ENCODE data around the gene GBP2. TPM values are rescaled to one million over a fixed set of nuclear protein-coding genes. Genes with fewer than 3 reads are reported as not detected.

GBP2 gene, protein sequence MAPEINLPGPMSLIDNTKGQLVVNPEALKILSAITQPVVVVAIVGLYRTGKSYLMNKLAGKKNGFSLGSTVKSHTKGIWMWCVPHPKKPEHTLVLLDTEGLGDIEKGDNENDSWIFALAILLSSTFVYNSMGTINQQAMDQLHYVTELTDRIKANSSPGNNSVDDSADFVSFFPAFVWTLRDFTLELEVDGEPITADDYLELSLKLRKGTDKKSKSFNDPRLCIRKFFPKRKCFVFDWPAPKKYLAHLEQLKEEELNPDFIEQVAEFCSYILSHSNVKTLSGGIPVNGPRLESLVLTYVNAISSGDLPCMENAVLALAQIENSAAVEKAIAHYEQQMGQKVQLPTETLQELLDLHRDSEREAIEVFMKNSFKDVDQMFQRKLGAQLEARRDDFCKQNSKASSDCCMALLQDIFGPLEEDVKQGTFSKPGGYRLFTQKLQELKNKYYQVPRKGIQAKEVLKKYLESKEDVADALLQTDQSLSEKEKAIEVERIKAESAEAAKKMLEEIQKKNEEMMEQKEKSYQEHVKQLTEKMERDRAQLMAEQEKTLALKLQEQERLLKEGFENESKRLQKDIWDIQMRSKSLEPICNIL
- 9.5 TPM for total RNA-seq
- long read RNA-seq, transcript GBP2-201 (11 exons, 2,220 nt), result major isoform, 14 of 17 reads
- long read RNA-seq, partial matches to known transcripts, result 2 of 17 reads
- long read RNA-seq, other reads (novel, unspliced or antisense), result 1 of 17 reads

DNA sequence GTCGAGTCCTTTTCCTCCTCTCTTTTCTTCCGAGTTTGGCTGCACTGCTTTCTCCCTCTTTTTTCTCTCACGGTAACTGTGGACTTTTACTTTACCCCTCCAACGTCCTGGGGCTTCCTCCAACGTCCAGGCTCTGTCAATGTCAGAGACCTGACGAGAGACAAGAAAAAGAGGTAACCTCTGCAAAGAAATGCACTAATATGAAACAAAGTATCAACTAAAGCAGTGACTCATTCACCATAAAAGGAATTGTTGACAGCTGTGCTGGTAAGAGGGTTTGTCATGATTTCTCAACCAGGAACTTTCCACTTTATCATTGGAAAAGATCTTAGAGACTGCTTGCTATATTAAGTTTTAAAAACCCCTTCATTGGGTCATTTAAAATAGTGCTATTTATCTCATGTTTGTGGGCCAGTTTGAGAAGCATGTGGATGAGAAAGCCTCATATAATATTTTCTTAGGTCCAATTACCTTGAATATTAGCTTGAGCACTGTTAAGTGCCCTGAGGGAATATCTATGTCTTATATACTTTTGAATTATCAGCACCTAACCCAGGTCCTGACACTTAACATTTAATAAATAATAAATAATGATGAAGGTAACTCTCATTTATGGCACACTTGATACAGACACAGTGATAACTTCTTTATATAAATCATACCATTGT, at the start of gene GBP2:
Gene GBP2 (minus strand): TSS at position 202 of the 668 bp plus-strand sequence. CDS start 4,148 bp downstream, outside the sequence.
- intact Hi-C loops (cut with DNase I), result no loop called here

DNA sequence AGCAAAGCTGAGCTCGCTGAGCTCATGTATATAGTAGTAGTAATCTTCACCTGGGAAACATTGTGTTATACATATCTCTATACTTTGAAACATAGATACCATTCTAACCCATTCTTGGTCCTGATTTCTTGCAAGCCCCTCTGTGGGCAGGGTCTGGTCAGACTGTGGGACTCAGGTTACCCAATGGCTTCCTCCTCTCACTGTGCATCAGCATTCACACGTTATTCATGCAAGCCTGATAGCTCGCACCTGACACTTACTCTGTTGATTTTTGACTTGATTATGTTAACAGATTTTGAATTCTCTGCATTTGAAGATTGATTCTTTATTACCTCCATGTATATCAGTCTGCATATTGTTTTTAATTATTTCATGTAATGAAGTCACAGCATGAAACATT, 48.6 kb upstream of the GBP2 start:
- DNase-seq (ENCODE audit: low spot score), result no peak
- intact Hi-C loops (cut with DNase I), result no loop called here

More for the DNA sequence above, at the start of gene GBP2:
- DNase-seq (ENCODE audit: low spot score), result no peak

DNA sequence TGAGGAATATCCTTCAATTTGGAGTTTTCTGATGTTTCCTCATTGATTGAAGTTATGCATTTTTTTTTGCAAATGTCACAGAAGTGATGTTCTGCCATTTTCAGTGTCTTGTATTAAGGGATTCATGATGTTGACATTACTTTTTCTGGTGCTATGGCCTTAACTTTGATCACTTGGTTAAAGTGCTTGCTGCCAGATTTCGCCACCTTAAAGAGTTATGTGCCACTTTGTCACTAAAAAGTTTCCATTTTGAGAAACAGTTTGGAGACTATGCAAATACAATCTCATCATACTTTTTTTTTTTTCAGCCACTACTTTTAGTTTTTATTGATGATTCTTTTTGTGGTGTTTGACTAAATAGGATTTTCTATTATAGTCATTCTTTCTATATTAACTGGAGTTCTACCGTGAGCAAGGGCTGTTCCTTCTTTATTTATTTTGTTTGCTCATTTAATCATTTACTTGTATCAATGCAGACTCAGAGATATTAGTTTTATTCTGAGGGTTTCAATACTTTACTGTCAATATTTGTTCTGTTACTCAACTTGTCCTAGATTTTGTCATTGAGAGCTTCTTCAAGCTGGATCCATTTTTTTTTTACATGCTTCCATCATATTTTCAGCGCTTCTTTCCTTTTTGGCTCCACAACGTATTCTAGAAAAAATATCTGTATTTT, 46.7 kb upstream of the GBP2 start:
- intact Hi-C loops (cut with DNase I), result no loop called here

DNA sequence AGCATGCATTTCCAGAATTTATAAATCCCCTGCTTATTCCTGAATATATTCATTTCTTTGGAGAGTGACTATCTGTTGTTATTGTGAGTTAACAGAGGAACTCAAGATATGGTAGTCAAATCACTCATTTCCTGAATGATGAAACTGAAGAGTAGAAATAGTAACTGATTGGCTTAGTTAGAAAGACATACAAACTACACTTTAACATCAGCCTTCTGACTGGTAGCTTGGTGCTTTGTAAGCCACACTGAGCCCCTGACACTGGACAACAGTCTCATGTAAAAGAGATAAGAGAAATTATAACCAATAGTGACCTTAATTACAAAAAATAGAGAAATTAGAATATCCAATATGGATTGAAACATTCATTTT, 45.1 kb upstream of the GBP2 start:
- intact Hi-C loops (cut with DNase I), result no loop called here
- no peak for DNase-seq (ENCODE audit: low spot score)

More for the DNA sequence above, 46.7 kb upstream of the GBP2 start:
- DNase-seq (ENCODE audit: low spot score), result no peak

DNA sequence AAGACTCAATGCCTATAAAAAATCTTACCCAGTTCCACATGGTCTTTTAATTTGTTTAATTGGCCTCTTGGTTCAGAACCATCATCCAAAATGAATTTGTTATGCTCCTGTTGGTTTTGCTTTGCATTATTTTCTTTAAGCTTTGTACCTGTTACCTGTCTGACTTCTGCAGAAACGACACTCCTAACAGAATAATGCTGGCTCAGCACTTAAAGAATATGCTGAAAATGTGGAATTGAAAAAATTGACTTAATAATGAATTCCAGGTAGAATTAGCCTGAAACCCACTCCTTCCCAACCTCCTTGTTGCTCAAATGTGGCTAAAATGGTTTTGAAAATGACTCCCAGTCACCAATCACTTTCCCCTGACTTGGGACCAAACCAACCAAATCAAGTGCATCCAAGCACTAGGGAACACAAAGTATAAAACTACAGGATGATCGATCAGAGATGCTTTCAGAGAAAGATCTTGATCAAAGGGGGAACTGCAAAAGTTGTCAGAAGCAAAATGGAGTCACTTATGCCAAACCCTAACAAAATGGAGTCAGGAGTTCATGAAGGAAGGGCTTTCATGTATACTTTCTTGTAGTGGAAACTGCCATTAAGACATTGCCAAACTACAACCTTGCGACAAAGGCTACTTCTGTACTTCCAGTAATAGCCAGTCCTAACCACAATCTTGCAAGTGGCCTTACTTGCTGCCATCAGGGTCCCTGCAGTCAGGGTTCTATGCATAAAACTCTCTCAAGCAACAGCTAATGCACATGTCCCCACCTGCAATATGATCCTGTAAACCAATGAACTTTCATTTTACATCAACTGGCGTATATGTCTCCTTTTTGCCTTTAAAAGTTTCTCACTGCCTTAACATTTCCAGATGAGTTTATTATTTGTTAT, 44.5 kb upstream of the GBP2 start:
- intact Hi-C loops (cut with DNase I), result no loop called here
- DNase-seq (ENCODE audit: low spot score), result no peak

DNA sequence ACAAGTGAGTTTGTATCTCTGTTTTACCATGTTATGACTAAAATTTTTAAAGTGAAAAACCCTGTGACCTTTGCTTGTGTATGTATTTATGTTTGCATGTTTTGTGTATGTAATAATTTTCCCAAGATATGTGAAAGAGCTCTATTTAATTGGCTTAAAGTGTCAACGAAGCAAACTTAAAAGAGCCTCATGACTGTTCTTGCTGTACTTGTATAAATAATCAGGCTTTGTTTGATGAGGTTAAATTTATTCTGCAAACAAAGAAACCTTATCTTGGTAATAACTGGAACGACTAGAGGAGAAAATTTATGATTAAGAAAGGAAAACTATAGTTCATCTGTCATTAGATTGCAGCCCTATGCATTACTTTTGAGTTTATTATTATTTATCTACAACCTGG, 43.3 kb upstream of the GBP2 start:
- intact Hi-C loops (cut with DNase I), result no loop called here
- no peak for DNase-seq (ENCODE audit: low spot score)

DNA sequence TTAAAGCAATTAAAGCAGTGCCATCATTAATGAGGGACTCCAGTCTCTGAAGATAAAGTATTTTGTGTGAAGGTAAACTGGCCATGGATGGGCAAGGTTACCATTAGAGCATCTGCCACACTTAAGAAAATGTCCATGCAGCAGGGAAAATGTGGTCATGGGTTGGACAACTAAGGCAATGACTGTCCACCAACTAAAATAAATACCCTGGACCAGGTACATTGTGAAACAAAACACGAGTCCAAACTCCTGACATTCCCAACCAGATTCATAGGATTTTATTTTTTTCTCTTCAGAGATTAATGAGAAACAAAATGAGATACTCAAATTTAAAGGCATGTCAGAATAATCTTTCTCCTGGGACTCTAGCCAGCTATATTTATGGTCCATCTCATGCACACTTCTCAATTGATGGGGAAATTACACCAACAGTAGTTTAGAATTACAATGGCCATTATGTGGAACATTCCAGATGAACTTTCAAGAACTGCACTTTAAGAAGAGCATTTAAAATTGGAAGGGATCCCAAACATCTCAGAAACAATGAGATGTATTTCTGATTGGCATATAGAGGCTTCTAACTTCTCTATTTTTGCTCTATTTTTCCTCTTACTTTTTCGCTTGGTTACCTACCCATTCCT, 41.8 kb upstream of the GBP2 start:
- DNase-seq (ENCODE audit: low spot score), result no peak
- intact Hi-C loops (cut with DNase I), result no loop called here

DNA sequence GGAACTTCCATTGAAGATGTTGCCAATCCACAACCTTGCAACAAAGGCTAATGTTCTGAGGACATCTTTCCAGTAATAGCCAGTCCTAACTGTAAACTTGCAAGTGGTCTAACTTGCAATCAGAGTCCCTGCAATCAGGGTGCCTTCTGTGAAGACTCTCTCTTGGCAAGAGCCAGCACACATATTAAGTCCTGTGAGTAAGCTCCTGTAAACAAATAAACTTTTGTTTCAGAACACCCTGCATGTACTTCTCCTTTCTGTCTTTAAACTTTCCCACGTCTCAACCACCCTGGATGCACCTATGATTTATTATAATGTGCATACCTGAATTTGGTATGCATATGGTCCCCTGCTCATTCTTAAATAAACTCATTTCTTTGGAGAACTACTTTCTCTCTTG, 40.8 kb upstream of the GBP2 start:
- no peak for DNase-seq (ENCODE audit: low spot score)
- intact Hi-C loops (cut with DNase I), result no loop called here

DNA sequence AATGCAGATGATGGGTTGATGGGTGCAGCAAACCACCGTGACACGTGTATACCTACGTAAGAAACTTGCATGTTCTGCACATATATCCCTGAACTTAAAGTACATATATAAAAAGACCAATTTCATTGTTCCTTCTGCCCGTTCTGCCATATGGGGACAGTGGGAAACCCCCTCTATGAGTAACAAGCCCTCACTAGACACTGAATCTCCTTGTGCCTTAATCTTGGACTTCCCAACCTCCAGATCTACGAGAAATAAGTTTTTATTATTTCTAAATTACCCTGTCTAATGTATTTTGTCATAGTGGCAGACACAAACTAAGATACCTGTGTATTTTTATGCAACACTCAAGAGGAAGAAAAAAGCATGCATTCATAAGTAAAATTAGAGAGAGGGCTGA, 39.9 kb upstream of the GBP2 start:
- intact Hi-C loops (cut with DNase I), result no loop called here
- DNase-seq (ENCODE audit: low spot score), result no peak

DNA sequence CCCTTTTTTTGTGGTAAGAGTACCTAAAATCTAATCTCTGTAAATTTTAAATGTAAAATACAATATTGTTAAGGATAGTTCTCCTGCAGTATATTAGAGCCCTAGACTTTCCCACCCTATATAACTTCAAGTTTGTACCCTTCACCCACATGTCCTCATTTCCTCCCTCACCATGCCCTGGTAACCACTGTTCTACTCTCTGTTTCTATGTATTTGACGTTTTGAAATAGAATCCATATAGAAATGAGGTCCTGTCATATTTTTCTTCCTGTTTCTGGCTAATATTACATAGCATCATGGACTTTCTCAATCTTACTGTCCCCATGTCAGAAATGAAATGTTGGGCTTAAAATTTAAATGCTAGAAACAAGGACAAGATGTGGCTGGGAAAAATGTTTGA, 25.1 kb upstream of the GBP2 start:
- intact Hi-C loops (cut with DNase I), result no loop called here
- no peak for DNase-seq (ENCODE audit: low spot score)

DNA sequence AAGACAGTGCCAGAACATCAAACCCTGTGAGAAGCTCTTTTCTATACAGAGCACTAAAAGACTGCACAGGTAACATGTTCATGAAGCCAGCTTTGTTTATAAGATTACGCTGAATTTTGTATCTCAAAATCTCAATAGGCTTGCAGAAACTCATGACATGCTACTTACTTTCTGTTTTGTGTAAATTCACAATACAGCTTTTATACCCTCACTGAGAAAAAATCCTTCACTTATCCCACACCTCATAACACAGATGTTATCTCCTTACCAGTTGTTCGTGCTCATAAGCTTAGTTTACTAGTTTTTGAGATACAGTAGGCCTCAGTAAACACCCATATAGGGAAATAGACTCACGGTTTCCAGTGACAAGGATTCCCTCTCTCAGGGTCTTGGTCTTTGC, 24.1 kb upstream of the GBP2 start:
- intact Hi-C loops (cut with DNase I), result no loop called here
- no peak for DNase-seq (ENCODE audit: low spot score)

DNA sequence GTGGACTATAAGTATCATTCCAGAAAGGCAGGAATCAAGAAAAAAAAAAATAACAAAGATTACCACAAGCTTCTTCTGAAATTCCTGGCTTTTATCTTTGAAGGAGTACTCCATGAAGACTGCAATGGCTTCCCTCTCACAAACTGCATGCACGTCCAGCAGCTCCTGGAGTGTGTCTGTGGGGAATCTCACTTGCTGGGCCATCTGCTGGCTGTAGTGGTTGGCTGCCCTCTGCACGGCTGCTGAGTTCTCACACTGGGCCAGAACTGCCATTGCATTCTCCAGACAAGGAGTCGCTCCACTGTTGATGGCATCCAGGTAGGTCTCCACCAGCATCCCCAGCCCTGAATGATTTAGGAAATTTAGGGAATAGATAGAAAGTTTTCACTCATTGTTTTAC, 23.3 kb upstream of the GBP2 start:
- intact Hi-C loops (cut with DNase I), result no loop called here
- DNase-seq (ENCODE audit: low spot score), result no peak

DNA sequence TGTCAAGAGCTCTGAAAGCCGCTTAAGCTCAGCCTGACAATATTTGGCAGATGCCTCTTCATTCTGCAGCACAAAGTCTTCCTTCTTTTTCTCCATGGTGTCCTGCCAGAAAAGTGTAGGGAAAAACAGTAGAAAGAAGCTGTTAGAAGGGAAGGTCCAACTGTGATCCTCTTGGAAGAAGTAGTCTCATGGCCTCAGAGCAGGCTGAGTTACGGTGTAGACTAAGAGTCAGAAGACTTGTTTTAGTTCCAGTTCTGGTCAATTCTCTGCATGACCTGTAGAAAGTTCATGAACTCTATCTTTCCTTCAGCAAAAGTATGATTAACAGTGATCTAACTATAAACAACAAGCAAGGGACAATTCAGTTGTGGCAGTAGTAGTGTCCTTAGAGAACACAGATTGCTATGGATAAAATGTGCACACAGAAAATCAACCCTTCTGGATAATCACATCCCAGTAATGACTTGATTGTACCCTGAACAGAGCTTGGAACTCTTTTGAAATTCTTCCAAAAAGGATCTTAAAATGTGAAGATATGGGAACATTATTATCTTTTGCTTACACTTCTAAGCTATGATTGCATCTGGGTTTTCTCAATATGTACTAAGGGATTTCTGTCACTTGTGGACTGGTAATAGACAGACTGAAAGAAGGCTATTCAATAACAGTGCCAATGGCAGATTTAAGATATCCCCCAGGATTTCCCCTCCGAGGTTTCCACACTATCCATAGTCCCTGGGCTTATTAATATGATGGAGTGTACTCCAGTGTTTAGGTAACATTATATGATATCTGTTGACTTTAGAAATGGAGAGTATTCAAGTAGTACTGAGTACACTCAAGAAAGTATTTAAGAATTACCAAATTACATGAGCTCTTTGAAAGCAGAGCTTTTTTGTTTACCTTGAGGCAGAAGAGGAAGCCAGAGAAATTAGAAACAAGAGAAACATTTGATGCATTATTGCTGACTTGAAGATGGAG, 22.1 kb upstream of the GBP2 start:
- intact Hi-C loops (cut with DNase I), result no loop called here
- DNase-seq (ENCODE audit: low spot score), result no peak

DNA sequence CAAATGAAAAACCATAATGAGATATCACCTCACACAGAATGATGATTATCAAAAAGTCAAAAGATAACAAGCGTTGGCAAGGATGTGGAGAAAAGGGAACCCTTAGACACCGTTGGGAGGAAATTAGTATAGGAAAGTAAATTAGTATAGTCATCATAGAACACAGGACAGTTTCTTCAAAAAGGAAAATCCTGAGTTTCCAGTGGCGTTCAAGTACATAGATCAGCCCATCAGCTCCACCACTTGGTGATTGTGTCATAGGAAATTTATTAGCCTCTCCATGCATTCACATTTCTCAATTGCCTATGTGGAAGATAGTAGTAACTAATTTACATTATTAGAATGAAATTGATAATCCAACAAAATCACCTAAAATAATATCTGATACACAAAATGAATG, 20.8 kb upstream of the GBP2 start:
- no peak for DNase-seq (ENCODE audit: low spot score)
- intact Hi-C loops (cut with DNase I), result no loop called here

DNA sequence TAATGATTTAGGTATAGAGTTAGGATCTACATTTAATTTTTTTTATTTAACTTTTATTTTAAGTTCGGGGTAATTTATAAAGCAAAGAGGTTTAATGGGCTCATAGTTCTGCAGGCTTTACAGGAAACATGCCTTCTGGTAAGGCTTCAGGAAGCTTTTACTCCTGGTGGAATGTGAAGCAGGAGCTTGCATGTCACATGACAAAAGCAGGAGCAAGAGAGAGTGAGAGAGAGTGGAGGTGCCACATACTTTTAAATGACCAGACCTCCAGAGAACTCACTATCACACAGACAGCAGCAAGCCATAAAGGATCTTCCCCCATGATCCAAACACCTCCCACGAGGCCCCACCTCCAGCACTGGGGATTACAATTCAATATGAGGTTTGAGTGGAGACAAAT, 17.6 kb upstream of the GBP2 start:
- intact Hi-C loops (cut with DNase I), result no loop called here
- DNase-seq (ENCODE audit: low spot score), result no peak

DNA sequence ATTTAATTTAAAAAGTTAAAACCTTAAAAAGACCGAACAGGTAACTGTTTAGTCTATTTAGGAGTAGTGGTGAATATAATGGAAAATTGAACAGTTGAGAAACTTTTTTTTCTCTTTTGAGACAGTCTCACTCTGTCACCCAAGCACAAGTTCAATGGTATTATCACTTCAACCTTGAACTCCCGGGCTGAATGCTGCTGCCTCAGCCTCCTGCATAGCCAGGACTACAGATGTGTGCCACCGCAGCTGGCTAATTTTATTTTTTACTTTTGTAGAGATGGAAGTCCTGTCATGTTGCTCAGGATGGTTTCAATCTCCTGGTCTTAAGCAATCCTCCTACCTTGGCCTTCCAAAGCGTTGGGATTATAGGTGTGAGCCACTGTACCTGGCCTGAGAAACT, 16.2 kb upstream of the GBP2 start:
- intact Hi-C loops (cut with DNase I), result no loop called here
- no peak for DNase-seq (ENCODE audit: low spot score)

DNA sequence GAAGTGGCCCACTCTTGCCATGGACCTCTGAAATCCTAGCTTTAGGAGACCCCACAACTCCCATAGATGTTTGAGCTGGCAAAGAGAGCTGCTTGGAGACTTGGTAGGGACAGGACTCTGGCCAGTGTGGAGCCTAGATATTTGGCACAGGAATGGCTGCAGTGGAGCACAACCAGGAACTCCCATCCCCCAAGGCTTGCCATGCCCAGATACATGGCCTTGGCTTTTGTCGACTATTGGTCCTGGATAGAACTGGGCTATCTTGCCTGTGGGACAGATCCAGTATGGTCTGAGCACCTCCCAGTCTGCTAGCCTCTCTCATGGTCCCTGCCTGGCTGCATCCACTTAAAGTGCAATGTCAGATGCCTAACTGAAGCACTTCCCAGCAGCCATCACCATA, 7.8 kb upstream of the GBP2 start:
- intact Hi-C loops (cut with DNase I), result no loop called here
- no peak for DNase-seq (ENCODE audit: low spot score)

DNA sequence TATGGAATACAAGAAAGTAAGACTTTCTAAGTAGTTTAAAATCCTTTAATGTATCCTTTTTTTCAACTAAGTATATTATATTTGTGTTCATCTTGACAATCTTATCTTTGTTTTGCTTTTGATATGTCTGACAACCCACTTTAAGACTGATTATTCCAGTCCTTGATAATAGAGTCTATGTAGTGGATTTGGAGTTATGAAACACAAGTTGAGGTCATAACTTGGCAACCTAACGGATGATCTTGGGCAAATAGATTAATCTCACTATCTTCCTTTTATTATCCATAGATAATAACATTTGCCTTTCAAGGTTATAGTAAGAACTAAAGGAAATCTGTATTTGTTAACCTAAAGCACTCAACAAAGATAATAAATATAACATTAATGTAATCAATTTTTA, 4.8 kb upstream of the GBP2 start:
- intact Hi-C loops (cut with DNase I), result loop anchor here (2.0 kb wide), 1 partner anchor 68 kb away; the partner anchor contains the start of gene GBP4
- no peak for DNase-seq (ENCODE audit: low spot score)

Measured in cardiac septum (tissue), 1 donor.